GM21786 (cell line): Measurements from ENCODE around the gene SPC25.
"Not testable (repeated sequence)": the region's sequence is repeated elsewhere in the genome, so short reads cannot be mapped to it uniquely, and the experiment has no call there.

Experiments used
- ATAC-seq: cut with Tn5 transposase; IDR thresholded peaks from one replicate; pipeline ENCODE4 v1.9.1; 2021; ENCODE audit not compliant: unreplicated experiment

Gene SPC25, protein sequence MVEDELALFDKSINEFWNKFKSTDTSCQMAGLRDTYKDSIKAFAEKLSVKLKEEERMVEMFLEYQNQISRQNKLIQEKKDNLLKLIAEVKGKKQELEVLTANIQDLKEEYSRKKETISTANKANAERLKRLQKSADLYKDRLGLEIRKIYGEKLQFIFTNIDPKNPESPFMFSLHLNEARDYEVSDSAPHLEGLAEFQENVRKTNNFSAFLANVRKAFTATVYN

GRCh38 chr2:168890006-168890782, at the start of gene SPC25:
SPC25 (minus strand) TSS chr2:168890430; CDS start chr2:168889519, 911 bp downstream.
- ATAC-seq, result peak; percentile 100

- ATAC-seq, result no peak
These were observed 49.7 kb upstream of the SPC25 start for GRCh38 chr2:168939918-168940317.

GRCh38 chr2:168939061-168939460, 48.8 kb upstream of the SPC25 start:
- ATAC-seq, result no peak

DNA sequence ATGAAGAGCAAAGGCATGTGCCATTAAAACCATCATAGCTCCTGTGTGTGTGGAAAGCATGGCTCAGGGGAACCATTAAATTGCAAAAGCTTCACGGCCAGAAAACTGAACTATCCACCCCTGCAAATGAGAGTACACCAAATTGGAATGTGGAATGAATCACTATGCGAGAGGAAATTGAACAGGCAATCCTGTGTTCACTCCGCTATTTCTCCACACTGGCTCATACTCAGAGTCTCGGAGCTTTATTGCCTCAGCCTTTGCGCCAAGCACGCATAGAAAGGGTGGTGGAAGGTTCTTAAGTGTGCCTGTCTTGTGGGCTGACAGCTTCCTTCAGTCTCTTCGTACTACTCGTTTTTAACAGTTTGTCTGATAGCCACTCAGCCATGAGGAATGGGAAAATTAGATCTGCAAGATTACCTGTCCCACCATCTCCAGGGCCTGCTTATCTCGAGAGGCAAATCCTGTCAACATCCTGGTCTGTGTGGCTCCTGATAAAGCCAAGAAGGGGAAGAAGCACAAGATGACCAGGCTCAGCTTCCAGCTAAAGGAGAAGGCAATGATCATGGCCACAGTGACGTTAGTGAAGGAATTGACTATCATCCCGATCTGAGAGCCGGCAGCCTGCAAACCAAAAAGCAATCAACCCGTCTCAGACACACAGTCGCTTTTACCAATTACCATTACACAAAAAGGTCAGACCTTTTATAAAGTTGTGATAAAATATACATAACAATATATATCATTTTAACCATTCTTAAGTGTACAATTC, 45.8 kb upstream of the SPC25 start:
- no peak for ATAC-seq

DNA sequence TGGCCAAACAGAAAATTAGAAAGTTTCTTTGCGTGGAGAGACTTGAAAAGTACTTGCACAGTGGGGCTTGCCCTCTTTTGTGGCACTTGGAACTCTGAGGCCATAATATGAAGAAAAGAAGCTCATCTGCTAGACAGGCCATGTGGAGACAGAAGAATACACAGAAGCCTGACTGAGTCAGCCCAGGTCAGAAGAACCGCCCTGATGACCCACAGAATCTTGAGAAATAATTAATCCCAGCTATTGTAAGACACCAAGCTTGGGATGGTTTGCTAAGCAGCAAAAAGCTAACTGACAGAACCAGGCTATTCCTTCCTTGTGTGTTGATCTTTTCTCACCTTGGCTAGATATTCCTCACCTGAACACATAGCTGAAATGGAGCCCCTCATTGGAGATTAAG, 44.6 kb upstream of the SPC25 start:
- ATAC-seq, result no peak

- not testable (repeated sequence) for ATAC-seq
These were observed 41.9 kb upstream of the SPC25 start for GRCh38 chr2:168932174-168932573.

DNA sequence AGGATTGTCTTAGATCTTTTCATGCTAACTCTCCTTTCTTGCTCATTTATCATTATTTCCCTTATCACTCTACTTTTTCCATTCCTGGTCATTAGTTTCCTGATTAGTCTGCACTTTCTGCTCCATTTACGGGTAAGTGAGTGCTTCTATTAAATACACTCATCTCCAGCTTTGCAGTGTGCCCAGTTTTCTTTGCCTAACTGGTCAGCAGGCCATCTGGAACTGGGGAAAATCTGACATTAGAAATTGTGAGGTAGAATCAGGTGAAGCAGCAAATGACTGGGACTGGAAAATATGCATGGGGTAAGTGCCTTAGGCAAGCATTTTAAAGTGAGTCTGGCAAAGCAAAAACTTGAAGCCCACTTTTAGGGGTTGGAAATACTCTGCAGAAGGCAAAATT, 40.0 kb upstream of the SPC25 start:
- no peak for ATAC-seq

DNA sequence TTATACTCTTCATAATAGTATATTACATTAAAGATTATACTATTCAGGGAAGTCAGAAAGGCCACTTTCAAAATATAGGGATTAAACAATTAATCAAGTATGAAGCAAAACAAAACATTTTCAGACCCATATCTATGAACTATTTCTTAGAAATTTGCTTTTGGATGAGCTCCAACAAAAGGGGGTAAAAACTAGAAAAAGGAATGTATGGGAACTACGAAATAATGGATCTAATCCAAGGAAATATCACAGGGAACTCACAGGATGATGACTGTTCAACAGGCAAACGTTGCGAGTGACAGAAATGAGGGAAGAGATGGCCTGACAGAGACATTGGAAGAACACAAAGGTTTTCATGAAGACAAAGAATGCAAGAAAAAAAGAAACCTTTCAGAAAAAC, 38.8 kb upstream of the SPC25 start:
- ATAC-seq, result no peak

DNA sequence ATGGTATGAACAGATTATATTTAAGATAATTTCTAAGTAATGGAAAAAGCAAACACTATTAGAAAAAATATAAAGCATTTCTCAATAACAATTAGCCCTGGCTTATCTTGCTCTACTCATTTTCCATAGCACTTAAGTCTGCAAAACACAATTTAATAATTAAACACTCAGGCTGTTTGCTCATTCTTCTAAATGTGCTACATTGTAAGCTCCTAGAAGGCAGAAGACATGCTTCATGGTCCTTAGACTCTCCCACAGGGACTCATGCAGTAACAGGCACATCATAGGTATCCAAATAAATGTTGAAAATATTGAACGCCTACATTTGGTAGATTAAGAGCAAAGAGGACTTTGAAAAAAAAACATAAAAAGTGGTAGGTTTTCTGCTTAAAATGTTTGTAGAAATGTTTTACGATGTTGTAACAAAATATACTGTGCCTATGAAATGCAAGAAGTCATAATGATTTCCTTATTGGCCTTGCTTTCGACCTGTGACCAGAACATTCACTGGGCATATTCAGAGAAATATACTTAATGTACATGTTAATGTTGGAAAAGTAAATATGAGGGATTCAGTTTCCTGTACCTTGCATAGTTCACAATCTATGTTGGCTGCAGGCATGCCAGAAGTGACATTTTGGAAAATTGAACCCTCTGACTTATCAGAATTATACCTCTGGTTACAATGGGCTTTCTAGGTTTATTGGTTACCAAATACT, 38.0 kb upstream of the SPC25 start:
- ATAC-seq, result no peak

- no peak for ATAC-seq
These were observed 36.6 kb upstream of the SPC25 start for GRCh38 chr2:168926621-168927386.

DNA sequence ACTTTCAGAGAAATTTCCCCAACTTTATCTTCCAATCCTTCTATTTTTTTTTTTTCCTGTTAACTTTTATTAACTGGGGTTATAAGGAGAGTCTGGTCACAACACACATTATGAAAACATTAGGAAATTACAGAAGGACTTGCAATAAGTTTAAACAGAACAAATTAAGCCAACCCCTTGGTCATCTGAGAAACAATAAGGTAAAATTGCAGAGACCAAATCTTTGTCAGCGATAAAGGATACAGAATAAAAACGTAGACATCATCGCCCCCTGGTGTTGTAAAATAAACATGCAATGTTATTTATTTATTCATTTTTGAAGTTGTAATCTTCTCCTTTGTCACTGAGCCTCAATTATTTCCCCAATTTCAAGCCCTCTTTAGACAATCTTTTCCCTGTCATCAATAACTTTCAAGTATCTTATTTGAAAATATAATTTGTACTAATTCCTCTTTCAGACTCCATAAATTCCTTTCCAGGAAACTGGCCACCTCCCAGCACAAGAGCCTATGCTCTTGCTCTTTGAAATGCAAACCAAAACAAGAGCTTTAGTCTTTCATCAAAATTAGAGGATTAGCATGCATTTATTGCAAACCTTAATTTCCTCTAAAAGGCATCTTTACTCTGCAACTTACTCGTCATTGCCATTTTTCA, 30.4 kb upstream of the SPC25 start:
- no peak for ATAC-seq

GRCh38 chr2:168916331-168916675, 26.1 kb upstream of the SPC25 start:
- ATAC-seq, result no peak

DNA sequence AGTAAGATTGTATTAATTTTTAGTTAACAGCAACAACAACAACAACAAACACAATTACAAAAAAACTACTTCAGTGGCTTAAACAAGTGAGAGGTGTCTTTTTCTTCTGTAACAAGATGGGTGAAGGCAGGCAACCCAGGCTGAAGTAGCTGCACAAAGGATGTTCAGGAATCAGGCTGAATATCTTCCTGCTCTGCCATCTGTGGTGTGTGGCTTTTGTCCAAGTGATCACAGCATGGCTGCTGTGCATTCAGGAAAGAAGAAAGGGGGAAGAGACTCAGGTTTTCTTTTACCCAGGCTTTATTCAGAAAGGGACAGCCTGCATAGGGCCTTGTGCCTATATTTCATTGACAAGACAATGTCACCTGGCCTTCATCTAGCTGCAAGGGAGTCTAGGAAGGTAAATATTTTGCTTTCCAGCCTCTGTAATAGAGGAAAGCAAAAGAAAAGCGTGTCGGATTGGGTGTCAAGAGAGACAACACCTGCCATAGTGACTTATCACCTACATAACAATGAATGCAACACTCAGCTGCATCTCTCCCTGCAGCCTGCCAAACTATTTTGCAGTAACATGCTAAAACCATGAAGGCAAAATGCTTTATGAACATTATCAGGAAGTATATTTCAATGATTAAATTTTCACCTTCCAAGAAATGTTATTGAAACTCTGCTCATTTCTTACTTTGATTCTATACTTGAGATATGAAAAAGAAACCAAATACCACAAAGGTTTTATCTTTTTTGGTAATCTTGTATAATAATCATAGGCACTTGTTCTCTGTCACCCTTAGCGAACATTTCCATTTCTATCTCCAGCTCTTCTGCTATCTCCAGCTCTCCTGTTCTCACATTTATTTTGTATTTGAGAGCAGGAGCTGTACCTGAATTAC, 25.5 kb upstream of the SPC25 start:
- ATAC-seq, result no peak

GRCh38 chr2:168913495-168913894, 23.3 kb upstream of the SPC25 start:
- ATAC-seq, result no peak

DNA sequence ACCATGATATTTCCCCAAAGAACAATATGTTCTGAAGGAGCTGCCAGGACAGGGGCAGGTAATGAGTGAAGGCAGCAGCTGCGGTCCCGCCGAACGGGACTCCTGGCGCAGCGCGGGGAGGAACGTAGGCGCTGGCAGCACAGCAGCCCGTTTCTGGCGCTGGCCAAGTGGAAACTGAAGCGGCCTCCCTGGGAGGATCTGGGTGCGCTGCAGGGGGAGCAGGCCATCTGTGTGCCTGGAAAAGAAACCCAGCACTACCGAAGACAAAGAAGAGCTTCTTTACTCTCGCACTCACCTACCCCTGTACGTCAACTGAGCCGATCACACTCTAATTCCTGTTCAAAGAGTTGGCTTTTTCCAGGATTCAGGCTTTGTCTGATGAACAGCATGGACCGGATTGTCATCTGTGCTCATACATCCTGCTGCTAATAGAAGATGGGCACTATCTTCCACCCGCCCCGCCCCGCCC, 22.7 kb upstream of the SPC25 start:
- no peak for ATAC-seq

- ATAC-seq, result no peak
These were observed 22.2 kb upstream of the SPC25 start for GRCh38 chr2:168912466-168912865.

- no peak for ATAC-seq
These were observed 20.1 kb upstream of the SPC25 start for GRCh38 chr2:168910330-168910729.

GRCh38 chr2:168907940-168908662, 17.9 kb upstream of the SPC25 start:
- ATAC-seq, result no peak
